Stimulated activated CD8-positive, alpha-beta memory T cell treated with anti-CD3 and anti-CD28 coated beads, Interleukin-12 subunit alpha, Interleukin-12 subunit beta, amount 100 ng/mL, for 1 hour (primary cell): ENCODE results near the gene MTHFD2L.

Experiments used
- DNase-seq: peaks from one replicate; pipeline ENCODE4 v3.0.0-alpha.2; 2020; ENCODE audit warnings: low read depth

MTHFD2L gene

DNA sequence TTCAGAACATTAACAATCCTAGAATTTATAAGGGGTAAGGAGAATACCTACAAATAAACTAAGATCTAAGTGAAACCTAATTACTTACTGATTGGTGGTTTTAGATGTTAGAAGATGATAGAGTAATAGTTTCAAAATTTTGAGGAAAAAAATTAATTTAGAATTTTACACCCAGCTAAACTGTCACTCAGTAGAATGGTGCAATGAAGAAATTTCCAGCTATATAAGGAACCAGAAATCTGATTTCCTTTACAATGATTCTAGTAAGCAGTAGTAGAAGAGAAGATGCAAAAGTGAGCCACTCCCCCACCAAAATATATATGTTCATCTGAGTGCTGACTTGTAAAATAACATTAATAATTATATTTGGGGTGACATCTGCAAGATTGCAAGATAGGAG, 95.0 kb downstream of the MTHFD2L start:
- DNase-seq, result no peak

DNA sequence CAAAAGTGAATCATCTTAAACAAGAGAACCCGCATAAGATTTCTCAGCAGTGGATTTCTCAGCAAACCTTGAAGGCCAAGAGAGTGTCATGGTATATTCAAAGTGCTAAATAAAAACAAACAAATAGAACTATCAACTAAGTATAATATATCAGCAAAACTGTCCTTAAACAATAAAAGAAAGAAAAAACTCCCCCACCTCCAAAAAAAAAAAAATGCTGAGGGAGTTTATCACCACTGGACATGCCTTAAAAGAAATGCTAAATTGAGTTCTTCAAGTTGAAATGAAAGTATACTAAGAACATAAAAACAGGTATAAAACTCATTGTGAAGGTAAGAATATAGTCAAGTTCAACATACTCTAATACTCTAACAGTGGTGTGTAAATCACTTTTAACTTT, 96.5 kb downstream of the MTHFD2L start:
- no peak for DNase-seq

DNA sequence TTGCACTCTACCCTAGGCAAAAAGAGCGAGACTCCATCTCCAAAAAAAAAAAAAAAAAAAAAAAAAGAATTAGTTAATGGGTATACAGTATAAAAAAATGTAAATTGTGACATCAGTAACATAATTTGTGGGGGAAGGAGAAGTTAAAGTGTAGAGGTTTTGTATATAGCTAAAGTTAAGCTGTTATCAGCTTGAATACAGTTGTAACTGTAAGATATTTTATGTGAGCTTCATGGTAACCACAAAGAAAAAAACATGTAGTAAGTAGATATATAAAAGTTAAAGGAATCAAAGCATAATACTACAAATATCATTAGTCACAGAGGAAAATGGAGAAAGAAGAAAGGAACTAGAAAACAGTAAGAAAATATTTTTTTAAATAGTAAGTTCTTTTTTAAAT, 97.2 kb downstream of the MTHFD2L start:
- no peak for DNase-seq

DNA sequence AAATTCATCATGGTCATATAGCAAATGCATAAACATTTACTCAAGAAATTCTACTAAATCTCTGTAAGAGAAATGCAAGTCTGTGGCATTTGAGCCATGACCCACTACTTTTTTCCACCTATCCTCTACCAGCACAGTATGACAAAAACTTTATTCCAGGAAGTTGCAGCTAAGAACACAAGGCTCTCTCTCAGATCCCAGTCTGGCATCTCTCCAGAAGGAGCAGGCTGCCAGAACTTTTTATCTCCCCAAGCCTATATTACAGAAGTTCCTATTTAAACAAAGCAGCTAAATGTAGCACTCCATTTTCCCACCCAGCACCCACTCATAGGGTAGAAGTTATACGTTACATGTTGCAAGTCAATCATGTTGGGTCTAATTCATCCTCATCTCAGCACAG, 101.0 kb downstream of the MTHFD2L start:
- no peak for DNase-seq

DNA sequence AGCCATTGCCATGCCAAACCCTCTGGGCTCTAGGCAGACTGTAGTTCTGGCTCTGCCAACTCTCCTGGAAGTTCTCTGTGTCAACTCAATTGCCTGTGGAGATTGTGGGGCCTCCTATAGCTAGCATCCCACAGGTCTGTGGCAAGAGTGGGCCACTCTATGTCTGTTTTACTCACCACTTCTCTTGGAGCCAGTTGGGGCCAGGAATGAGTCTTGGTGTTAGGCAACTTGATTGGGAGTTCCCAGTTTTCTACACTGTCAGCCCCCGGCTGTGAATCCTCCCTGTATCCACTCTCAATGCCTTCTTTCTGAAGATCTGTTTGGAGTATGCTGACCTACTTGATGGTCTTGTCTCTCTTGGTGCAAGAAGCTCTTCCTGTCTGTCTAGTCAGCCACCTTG, 102.1 kb downstream of the MTHFD2L start:
- no peak for DNase-seq

DNA sequence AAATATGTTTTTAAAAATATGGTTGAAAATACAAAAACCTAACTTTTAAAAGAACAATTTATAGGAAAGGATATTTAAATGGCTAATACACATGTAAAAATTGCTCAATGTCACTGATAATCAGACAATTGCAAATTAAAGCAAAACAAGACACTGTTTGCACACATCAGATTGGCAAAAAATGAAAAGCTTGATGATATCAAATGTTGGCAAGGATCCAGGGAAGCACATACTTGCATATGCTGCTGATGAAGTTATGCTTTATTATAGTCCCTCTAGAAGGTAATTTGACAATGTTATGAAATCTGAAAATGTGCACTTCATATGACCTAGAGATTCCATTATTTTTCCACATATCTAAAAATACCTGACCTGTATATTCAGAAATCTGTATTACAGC, 104.6 kb downstream of the MTHFD2L start:
- no peak for DNase-seq

DNA sequence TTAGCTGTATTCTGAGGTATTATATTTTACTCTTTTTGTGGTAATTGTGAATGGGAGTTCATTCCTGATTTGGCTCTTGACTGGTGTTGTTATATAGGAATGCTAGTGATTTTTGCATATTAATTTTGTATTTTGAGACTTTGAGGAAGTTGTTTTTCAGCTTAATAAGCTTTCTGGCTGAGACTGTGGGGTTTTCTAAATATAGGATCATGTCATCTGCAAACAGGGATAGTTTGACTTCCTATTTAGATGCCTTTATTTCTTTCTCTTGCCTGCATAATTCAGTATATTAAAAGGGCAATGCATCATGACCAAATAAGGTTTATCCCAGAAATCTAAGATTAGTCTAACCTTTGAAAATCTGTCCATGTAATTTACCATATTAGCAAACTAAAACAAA, 105.6 kb downstream of the MTHFD2L start:
- no peak for DNase-seq

DNA sequence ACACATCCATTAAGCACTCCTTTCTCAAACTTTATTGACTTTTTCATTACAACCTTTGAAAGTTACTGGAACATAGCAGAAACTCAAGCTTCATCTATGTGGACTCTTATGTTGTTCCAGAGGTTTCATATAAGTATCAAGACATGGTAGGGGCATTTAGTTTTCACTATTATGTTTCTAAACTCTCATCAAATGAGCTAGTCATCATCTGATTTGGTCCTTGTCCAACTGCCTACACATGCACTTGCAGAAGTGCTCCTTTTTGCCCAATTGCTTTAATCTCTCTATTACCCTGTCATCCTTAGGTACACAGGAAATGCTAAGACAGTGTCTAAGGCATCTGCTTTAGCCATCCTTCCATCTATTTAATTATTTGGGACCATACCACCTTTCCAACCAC, 108.2 kb downstream of the MTHFD2L start:
- DNase-seq, result no peak

DNA sequence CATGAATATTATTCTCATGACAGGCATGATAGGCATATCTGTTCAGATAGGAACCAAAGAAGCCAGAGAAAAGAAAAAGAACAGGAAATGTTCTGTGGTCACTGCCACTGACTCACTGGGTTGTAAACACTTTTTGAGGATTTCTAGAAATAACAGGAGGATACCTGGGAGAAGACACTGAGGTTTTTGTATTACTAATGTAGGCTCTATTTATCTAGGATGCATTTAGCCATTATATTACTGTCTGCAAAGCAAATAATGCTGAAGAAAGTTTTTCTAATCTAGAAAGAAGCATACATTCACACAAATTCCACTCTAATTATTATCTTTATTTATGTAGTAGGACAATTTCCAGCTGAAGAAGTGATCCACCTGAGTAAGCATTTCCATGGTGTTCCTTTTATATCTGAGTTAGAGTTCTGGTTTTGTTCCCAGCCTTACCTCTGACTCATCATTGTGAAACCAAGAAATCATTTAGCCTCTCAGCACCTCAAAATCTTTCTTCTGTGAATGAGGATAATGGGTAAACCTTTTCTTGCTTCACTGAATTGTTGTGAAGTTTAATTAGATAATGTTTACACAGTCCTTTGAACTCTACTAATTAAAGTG, 110.2 kb downstream of the MTHFD2L start:
- DNase-seq, result no peak

DNA sequence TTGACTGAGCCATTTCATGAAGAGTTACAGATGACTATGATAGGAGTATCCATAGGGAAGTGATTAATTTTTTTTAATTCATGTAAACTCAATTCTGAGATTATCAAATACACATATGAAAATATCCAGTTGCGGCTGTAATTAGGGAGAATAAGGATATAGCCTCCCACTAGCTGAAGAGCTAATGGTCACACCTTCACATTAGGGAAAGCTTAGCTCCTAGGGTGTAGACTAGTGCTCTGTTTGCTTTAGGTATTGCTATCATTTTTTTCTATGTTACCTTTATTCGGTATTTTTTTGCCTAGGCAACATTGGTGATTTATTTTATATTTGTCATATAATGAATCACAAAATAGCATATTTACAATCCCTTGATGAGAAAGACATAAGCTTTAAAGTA, 110.7 kb downstream of the MTHFD2L start:
- no peak for DNase-seq

DNA sequence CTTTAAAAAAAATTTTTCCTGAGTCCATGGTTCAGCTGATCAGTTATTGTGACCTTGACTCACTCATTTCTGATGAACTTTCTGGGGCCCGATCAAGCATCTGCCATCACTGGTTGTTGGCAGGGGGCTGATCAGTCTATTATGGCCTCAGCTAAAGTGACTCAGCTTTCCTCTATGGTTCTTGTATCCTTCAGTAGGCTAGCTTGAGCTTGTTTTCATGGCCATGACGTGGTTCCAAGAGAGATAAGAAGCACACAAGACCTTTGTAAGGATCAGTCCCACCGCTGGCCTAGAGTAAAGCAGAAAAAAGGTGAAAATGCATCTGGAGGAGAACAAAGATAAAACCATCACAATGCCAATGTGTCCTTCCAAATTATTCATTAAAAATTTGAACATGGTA, 120.6 kb downstream of the MTHFD2L start:
- DNase-seq, result no peak

DNA sequence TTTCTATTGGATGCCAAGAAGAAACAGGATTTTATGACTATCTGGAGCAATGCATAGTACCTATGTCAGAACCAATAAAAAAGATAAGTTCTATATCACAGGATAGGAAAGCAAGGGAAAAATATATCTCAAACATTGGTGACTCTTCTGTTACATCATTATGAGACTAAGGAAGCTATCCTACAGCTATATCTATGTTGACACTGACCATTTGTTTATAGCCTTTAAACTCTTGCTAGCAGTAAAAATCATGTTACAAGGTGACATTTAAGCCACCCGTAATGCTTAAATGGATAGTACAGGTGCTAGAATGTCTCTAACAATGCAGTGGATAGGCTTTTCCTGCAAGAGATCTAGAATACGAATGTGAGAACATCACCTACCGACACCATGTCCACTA, 121.8 kb downstream of the MTHFD2L start:
- DNase-seq, result no peak

DNA sequence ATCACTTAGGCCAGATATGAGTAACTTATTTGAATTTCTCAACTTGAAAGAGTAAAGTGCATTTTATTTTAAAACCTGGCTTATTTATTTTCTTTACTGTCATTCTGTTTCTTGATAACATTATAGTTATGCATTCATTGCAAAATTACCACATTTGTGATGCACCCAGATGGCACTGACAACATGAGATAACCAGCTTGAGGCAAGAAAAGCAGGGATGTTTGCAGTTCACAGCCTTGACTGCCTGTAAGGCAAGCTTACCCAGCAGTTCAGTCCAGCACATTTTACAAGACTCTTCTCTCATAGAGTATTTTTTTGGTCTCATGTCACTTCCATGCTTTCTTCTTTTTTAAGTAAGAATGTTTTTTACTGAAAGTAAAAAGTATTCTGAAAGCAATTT, 125.0 kb downstream of the MTHFD2L start:
- DNase-seq, result no peak

DNA sequence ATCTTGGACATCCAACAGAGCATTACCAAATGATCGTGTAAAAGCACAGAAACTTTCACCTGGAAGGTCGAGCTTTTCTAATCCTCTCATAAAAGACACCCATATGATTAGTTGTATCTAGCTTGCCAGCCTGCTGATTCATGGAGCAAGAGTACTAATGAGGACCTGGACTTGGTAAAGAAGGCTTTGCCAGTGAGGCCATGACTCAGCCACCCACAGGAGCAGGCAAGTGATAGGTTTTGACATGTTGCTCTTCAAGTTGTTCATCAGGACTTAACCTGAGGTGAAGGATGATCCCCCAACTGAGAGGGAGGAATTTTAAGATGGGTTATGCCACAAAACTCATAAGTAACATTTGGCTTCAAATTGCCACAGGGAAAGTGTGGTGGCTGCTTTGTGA, 125.7 kb downstream of the MTHFD2L start:
- DNase-seq, result no peak

DNA sequence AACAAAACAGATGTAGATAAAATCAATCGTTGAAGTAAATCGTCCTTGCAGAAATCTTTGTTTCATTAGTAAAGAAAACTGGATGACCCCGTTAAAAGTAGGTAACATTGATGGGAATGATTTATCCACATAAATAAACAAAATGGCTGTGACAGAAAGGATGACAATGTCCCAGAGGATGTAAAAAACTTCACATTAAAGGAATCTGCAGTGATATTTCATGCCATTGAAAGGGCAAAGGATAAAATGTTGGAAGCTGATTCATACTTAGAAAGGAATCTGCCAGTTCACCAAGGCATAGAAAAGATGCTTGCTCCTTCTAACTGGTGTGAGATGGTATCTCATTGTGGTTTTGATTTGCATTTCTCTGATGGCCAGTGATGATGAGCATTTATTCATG, 126.1 kb downstream of the MTHFD2L start:
- no peak for DNase-seq

DNA sequence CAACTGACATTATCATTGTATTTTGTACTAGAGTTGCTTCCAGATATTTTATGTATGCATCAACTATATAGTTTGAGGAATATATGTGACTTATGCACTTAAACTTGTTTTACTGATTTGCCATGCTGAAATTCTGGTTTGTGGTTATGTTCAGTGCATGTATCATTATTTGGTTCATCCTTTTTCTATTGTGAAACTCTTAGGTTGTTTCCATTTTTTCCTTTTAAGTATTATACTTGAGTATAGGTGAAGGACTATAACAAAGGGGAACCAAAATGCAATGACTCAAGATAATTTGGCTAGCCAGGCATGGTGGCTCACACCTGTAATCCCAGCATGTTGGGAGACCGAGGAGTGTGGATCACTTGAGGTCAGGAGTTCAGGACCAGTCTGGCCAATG, 129.2 kb downstream of the MTHFD2L start:
- DNase-seq, result no peak

DNA sequence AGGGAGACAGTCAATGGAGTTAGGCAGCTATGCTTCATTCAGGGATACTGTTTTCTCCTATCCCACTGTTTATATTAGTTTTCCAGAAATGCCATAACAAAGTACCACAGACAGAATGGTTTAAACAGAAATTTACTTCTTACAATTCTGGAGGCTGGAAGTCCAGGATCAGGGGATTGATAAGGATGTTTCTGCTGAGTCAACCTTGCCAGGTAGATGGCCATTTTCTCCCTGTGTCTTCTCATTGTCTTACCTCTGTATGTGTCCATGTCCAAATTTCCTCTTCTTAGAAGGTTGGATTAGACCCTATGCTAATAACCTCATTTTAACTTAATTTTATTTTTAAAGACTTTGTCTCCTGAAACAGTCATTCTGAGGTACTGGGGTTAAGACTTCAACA, 129.9 kb downstream of the MTHFD2L start:
- no peak for DNase-seq

DNA sequence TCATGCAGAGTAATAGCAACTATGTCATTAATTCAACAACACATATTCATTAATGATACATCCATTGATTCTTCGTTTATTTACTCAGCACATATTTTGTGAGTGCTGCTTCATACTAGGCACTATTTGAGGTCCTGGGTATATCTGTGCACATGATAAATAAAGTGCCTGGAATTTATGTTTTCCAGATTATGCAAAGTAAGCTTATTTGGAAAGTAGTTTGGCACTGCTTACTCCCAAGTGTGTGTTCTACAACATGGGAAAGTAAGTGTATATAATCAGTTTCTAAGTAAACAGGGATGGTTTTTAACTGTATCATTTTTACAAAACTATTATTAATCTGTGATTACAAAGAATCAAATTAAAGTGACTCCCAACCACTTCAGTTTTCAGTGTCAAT, 133.6 kb downstream of the MTHFD2L start:
- no peak for DNase-seq

DNA sequence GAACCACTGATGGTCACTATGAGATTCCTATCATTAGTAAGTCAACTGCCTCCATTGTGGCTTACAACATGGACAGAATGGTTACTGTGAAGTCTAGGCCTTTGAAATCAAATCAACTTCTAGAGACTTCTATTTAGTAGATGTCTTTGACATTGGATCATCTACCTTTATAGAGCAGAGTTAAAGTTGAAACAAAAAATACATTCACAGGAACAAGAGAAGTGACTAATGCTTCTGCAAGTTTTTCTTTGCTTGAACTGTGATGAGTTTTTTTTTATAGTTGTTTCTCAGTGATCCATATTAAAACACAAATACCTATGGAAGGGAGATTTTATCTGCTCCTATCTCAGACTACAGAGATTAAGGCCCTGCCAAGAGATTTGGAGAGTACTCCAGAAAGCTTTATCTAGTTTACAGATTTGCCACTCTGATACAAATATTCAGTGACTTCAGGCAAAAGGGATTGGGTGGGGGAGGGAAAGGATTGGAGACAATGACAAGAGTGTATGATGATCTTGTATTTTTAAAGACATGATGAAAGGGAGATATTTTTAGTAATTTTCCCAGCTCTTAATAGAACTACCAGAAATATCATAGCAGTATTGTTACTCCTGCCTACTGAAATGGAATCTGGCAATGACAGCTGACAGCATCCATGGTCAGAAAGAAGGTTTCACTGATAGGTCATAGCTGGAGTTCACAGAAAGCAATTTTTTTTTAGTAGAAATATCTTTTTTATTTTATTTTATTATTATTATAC, 134.4 kb downstream of the MTHFD2L start:
- DNase-seq, result no peak

DNA sequence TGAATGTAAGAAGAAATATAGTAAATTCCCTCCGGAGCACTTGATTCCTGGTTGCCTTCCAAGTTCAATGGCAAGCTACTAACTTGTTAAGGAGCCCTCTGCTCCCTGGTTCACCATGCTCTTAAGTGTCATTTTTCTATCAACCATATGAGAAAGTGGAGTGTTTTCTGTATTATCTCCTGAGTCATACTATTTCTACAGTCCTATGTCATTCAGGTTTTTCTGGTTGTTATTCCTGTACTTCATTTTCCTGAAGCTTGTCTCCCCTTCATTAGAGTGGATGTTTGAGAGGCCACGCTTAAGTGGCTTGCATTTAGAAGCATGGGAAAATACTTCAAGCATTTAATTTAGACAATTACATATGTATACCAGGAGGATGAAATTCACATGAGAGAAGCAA, 135.6 kb downstream of the MTHFD2L start:
- no peak for DNase-seq

DNA sequence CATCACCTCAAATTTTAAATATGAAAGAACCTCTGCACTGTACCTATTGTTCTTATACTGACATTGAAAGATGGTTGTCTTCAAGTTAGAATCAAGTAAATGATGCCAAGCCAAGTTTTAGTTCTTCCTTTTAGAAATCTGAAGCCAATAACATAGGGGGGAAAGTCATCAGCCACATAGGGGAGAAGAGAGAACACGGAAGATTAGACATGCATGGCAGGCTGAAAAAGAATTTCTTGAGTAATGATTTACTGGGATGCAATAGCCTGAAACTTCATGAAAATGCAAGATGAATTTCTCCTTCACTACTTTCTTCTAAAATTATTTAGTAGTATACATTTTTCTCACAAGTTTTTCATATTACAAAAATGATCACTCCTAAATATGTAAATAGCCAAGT, 136.8 kb downstream of the MTHFD2L start:
- no peak for DNase-seq

DNA sequence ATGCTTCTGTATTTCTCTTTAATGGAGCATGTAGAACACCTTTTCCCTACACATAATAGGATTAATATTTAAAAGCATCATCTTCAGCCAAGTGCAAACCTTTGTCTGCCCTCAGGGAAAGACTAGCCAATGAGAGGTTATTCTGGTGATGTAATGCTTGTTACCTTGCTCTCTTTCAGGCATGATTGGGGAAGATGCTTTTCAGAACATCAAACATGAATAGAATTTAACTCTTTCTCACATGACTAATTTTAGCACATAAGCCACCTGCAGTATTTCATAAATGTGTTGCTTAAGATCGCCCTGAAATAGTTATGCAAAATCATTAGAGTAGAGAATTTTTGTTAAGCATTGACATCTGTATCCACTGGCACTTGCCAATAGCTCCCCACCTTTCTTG, 139.6 kb downstream of the MTHFD2L start:
- no peak for DNase-seq

DNA sequence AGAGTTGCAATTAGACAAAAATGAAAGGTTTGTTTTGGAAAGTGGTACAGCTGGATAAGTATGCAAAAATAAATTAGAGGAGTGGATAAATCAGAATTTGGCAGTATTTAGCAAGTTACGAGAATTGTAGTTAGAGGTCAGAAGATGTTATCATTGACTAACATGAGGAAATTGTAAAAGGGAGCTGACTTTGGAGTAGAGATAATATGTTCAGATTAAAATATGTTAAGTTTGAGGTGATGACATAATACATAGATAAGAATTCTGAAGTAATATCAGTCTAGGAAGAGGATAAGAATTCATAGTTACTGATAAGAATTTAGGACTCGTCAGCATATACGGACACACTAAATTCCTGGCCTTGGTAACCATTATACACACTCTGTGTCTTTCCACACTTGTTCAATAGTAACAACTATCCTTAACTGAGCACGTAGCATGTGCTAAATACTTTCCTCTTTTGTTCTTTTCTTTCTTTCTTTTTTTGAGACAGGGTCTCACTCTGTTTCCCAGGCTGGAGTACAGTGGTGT, 146.2 kb downstream of the MTHFD2L start:
- DNase-seq, result no peak

DNA sequence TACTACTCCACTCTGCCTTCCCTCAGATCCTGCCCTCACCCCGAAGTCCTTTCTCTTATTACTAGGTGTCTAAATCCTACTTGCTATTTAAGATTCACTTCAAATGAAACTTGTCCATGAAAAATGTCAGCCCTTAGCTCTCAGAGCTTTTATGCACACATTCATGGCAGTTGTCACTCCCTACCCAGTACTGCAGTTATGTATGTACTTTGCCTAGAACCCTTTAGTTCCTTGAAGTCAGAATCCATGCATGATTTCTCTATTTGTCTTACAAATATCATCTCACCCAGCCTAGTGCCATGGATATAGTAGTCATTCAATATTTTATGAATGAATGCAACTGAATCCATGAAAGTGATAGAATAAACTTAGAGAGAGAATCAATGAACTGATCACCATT, 147.1 kb downstream of the MTHFD2L start:
- DNase-seq, result no peak
